Subcutaneous adipose tissue (tissue), 4 donors: Measurements from ENCODE around the gene DPYD. TPM values are rescaled to one million over a fixed set of nuclear protein-coding genes. Genes with fewer than 3 reads are reported as not detected.

ENCODE experiments used
- CTCF ChIP-seq: fragments of 450-650 bp; IDR thresholded peaks from one replicate; pipeline ENCODE4 v1.5.1; 2016; ENCODE audit warnings: low read depth, mild to moderate bottlenecking, control low read depth, antibody characterized with exemption, moderate library complexity
- total RNA-seq, 4 donors: library from RNA; depleted of rRNA; stranded (reverse); fragments of >200 nt; gene quantifications; one replicate each; pipeline ENCODE4 v1.1.0, GENCODE V29; 2016

Gene DPYD
- total RNA-seq, 4 donors from 2014 or later: 47.1 to 100 (median 68.0) TPM

GRCh38 chr1:97726386-97726785 lies 194.4 kb downstream of the DPYD start:
- TF ChIP-seq CTCF: no peak

- no peak for TF ChIP-seq CTCF
Measured at GRCh38 chr1:97721221-97721620, 199.6 kb downstream of the DPYD start.

GRCh38 chr1:97712980-97713379 lies 207.9 kb downstream of the DPYD start:
- no peak for TF ChIP-seq CTCF

- TF ChIP-seq CTCF: no peak
Measured at GRCh38 chr1:97711858-97712257, 209.0 kb downstream of the DPYD start.

- no peak for TF ChIP-seq CTCF
Measured at GRCh38 chr1:97693601-97694000, 227.2 kb downstream of the DPYD start.

- TF ChIP-seq CTCF: no peak
Measured at GRCh38 chr1:97691325-97691724, 229.5 kb downstream of the DPYD start.

GRCh38 chr1:97685360-97685759 lies 235.5 kb downstream of the DPYD start:
- no peak for TF ChIP-seq CTCF
